NCI-H345 (cell line): ENCODE results near the gene SCN2A.
A peak's percentile ranks its signal among the peaks of the same experiment; 100 is the strongest.
"Not testable (repeated sequence)": the region's sequence is repeated elsewhere in the genome, so short reads cannot be mapped to it uniquely, and the experiment has no call there.

Experiments
- DNase-seq: peaks from one replicate; lab custom pipeline; 2025; lab: John Stamatoyannopoulos, UW

Gene SCN2A

GRCh38 chr2:165328272-165328671 is 89.1 kb downstream of the SCN2A start:
- no peak for DNase-seq

- not testable (repeated sequence) for DNase-seq
Measured at GRCh38 chr2:165344276-165344675, 105.1 kb downstream of the SCN2A start.

- no peak for DNase-seq
Measured at GRCh38 chr2:165348441-165348840, 109.2 kb downstream of the SCN2A start.

DNA sequence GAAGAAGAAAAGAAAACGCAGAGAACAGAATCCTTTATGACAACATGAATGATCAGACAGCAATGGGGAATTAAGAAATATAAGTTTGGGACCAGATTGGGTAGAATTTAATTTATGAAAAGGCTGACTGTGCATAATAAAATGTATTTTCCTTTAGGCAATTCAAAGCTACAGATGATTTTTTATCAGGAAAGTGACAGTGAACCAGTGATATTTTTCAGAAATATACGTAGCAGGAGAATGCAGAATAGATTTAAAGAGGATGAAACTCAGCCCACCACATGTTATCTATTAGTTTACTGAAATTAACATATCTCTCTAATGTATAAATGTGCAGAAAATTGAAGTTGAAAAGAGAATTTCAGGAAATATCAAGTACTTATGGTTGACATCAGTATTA is 110.0 kb downstream of the SCN2A start:
- DNase-seq, result no peak

DNA sequence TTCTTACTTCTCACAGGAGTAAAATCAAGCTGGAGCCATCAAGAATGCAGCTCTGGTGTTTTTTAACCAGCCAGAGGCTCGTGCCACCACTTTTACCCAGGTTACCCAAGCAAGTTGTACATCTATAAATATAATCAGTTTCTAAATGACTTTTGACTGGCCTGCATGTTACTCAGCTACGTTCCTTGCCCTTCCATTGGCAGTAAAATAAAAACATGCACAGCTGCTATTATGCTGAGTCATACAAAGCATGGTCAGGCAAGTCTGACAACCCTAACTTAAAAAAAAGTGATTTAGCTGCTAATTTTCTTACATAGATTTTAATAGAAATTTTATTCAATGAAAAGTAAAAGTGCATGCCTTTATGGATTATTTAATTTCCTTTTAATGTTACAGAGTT is 118.5 kb downstream of the SCN2A start:
- no peak for DNase-seq

DNA sequence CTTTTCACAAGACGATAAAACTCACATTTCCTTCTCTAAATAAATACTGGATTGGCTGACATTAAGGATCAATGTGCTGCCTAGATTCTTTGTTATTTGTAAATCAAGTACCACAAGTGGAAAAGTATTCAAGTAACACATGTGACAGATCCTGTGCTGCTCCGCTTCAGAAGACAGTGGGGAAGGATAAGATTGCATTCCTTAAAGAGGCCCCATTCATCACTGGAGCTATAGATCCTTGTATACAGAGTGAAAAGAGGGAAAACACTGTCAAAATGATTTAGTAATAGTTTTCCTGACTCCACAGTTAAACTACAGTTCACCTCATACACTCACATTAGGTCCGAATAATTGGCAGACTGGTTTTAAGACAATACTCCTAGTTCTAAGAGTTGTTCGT is 122.3 kb downstream of the SCN2A start:
- no peak for DNase-seq

GRCh38 chr2:165369131-165369897 is 130.1 kb downstream of the SCN2A start:
- peak; percentile 6 for DNase-seq

DNA sequence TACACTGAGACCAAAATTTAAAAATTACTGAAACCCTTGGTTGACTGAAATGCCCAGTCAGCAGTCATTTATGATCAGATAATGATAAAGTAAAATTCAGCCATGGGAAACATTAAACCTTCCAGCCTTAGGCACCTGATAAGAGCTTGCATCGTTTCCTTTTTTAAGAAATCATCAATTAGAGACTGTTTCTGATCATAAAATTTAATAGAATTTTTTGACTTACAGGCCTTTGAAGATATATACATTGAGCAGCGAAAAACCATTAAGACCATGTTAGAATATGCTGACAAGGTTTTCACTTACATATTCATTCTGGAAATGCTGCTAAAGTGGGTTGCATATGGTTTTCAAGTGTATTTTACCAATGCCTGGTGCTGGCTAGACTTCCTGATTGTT is 130.7 kb downstream of the SCN2A start:
- no peak for DNase-seq

DNA sequence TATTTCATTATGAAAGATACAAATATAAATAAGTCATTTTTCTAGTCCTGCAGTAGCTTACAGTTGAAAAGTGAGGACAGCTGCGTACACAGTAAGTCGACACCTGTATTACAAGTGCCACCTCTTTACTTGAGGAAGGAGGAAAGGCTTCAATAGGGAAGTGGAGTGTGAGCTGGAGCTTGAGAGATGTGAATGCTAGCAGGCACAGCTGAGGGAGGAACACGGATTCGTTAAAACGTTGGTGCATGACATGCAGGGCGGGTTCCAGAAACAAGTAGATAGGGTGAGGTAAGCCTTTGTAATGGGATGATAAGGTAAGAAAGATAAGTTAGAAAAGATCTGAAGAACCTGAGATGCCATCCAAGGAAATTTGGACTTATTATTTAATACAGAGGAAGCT is 132.1 kb downstream of the SCN2A start:
- DNase-seq, result peak; percentile 86

DNA sequence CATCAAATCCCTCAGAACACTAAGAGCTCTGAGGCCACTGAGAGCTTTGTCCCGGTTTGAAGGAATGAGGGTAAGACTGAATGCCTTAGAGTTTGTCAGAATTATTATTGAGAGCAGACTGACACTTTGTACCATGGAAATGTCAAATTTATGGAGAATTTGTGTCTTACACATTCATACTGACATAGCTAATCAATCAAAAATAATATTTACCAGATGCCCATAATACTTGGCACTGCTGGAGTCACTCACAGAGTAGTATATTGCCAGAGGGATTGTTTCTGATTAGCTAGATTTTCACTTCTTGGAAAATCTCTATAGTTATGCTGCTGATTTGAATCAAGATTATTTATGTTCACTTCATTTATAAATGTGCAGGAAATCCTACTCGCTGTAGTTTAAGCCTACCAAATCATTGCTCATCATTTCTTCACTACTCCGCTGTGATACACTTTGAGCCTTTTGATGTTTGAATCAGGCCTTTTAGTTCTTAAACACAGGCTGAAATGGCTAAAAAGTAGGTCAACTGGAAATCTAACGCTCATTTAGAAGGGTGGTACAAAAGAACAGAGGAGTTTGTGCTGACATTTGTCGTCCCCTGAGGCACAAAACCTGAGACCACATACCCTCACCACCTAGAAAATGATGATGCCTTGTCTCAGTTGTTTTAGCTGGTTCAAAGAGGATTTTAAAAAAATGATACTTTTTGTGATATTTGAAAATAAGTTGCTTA is 134.2 kb downstream of the SCN2A start:
- DNase-seq, result no peak

DNA sequence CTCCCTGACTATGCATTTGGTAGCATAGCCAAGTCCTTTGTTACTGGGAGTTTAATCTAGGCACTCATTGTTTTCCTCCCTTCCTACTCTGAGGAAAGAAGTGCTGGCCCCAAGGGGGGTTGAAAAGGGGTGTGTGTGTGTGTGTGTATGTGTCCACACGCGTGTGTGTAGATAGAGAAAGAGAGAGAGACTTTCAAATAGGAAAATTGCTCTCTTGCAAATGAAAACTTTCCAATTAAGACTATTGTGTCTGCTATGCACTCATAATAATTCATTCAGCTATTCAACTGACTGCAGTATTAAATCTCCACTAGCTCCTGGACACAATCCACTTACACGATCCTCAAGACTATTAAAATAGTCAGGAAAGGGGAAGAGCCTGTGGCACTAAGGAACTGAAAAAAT is 137.4 kb downstream of the SCN2A start:
- DNase-seq, result peak; percentile 10

DNA sequence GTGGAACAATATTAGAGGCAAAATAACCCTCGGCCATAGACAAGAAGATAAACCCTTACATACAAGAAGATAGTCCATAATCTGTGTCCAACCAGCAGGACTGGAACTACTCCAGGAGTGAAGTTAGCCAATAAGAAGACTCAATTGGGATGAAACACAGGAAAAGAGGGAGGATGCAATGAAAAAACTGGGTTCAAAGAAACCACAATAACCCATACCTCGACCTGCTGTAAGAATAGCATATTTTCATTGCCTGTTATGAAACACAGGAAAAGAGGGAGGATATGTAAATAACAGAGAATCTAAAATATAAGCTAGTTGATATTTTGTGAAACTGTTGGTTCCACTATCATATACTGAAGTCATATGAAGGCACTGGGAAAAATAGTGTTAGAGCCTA is 143.1 kb downstream of the SCN2A start:
- no peak for DNase-seq

DNA sequence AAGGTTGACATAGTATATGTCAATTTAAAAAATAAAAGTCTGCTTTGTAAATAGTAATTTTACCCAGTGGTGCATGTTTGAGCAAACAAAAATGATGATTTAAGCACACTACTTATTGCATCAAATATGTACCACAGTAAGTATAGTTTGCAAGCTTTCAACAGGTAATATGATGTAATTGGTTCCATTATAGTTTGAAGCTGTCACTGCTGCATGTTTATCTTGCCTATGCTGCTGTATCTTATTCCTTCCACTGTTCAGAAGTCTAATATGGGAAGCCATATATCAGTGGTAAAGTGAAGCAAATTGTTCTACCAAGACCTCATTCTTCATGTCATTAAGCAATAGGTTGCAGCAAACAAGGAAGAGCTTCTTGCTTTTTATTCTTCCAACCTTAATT is 151.7 kb downstream of the SCN2A start:
- DNase-seq, result peak; percentile 22

- no peak for DNase-seq
Measured at GRCh38 chr2:165391791-165392190, 152.6 kb downstream of the SCN2A start.

DNA sequence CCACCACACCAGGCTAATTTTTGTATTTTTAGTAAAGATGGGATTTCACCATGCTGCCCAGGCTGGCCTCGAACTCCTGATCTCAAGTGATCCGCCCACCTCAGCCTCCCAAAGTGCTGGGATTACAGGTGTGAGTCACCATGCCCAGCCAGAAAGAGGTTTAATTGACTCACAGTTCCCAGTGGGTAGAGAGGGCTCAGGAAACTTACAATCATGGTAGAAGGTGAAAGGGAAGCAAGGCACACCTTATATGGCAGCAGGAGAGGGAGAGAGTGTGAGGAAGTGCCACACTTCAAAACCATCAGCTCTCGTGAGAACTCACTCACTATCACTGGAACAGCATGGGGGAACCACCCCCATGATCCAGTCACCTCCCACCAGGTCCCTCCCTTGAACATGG is 159.4 kb downstream of the SCN2A start:
- not testable (repeated sequence) for DNase-seq

DNA sequence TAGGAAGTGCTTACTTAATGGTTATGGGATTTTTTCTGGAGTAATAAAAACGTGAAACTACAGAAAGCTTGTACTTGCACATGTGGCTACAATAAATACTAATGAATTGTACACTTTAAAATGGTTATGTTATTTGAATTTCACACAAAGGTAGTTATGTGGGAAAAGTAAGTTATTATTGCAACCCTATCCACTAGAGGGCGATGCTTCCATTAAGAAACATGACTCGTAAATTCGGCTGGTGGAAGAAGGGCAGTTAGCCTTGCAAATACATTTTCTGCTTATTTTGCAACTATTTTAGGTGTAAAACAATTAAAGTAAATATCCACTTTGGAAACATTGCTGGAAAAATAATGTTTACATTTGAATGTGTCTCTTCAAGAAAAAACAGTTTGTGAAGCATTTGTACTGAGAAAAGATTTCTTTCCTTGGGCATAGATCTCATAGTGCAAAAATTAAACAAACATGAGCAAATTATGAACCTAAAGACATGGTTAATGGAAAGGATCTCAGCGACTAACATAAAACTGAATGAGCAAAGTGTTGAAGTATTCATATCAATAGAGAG is 162.2 kb downstream of the SCN2A start:
- peak; percentile 77 for DNase-seq

GRCh38 chr2:165402162-165402561 is 162.9 kb downstream of the SCN2A start:
- no peak for DNase-seq

- no peak for DNase-seq
Measured at GRCh38 chr2:165406173-165406572, 167.0 kb downstream of the SCN2A start.

- DNase-seq, result no peak
Measured at GRCh38 chr2:165407466-165407865, 168.3 kb downstream of the SCN2A start.

DNA sequence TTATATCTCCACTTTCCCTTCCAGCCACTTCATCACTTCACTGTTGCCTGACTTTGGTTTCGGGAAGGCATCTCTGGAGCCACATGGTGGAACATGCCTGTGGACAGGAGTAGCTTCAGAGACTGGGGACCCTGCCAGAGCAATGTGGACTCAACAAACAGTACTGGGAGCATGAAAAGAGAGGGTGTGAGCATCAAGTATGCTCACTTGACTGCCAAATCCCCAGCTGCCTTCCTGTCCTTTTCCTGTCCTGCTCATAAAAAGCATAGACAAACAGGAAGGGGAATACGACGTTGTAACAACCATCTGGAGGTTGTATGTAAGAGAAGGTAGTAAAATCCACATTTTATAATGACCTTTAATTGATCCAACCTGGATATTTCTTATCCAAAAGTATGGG is 169.0 kb downstream of the SCN2A start:
- peak; percentile 24 for DNase-seq

DNA sequence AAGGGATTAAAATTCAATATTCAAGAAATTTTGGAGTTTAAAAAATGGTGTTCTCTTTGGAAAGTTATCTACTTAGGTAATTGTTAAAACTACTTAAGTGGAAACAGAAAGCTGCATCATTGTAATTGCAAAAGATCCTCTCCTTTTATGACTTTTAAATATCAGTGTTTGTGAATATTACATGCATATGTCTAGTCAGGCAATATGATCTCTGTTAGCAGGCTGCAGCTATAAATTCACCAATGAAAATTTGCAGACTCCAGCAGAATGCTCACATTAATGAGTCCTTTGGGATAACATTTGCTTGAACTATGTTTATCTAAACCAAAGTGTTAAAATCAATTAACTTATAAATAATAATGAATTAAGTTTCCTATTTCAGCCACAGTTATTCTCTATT is 171.1 kb downstream of the SCN2A start:
- no peak for DNase-seq

DNA sequence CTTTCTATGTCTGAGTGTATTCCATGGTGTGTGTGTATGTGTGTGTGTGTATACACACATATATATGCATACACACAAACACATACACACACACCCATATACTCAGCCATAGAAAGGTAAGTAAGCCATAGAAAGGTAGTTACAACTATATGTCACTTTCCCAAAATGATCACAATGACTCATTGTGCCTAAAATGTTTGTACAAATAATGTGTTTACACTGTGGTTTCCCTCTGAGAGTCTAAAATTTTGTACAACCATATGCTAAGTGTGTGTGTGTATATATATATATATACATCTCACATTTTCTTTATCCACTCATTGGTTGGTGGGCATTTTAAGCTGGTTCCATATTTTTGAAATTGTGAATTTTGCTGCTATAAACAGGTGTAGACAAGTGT is 175.0 kb downstream of the SCN2A start:
- no peak for DNase-seq

DNA sequence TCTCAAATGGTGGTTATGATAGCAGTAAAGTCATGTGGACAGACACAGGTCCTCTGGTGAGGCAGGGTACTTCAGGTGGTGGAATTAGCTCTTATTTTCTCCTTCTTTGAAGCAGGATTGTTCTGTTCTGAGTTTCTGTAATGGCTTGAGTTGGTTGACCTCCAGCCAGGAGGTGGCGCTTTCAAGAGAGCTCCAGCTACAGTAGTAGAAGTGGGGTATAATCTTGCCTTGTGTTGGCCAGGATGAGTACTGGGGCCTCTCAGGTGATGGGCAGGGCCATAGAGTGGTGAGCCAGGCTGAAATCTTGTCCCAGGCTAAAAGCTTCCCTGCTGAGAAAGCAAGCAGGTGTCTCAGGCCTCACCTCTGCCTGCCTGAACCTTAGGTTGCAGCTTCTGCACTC is 177.8 kb downstream of the SCN2A start:
- DNase-seq, result no peak
